ENCODE data around the gene CBFA2T2. TPM values are rescaled to one million over a fixed set of nuclear protein-coding genes. Genes with fewer than 3 reads are reported as not detected.

CBFA2T2 gene
- total RNA-seq, 1 experiment from 2014 or later: 13.1 TPM

- Histone ChIP-seq H3K27me3 (replicated peaks; ENCODE audit: insufficient read depth, low read depth, low read length, poor library complexity) (no peaks in the 10 kb centered on the region), H3K27ac (ENCODE audit: low read depth, low read length, poor library complexity, severe bottlenecking) (no peak overlapping the region), H3K4me3 (ENCODE audit: low read depth, low read length, poor library complexity, severe bottlenecking) (no peak overlapping the region), H3K4me1 (ENCODE audit: insufficient read depth, low read length, poor library complexity, severe bottlenecking) (peaks cover 5% of the 10 kb centered on the region), H3K36me3 (ENCODE audit: insufficient read depth, low read length, poor library complexity, severe bottlenecking) (peaks cover 4% of the 10 kb centered on the region), H3K9me3 (ENCODE audit: low read depth, low read length, poor library complexity, severe bottlenecking) (no peaks in the 10 kb centered on the region)
- ChIA-PET CTCF (no interaction called here), POLR2A (ENCODE audit: low non-redundant PET) (no interaction called here)
- no peak for DNase-seq (ENCODE audit: low spot score)
- TF ChIP-seq EZH2 (IDR thresholded peaks at IDR 0.05; ENCODE audit: borderline replicate concordance, low read depth, low read length, poor library complexity, severe bottlenecking) (no peak), CTCF (conservative IDR thresholded peaks at IDR 0.05; ENCODE audit: low read depth, low read length) (no peak)
- no TSS peak for BruUV-seq (replicated peaks)
- intact Hi-C loops (cut with micrococcal nuclease; ENCODE audit: unreplicated experiment): no loop called here
These were observed 136.3 kb downstream of the CBFA2T2 start for GRCh38 chr20:33626190-33626589.

- POLR2A ChIA-PET (ENCODE audit: low non-redundant PET): no interaction called here
- CTCF ChIA-PET: no interaction called here
These were observed 137.8 kb downstream of the CBFA2T2 start for GRCh38 chr20:33627577-33628216.

GRCh38 chr20:33629533-33629932 lies 139.6 kb downstream of the CBFA2T2 start:
- POLR2A ChIA-PET (ENCODE audit: low non-redundant PET): no interaction called here
- no peaks in the 10 kb centered on the region for H3K4me1 ChIP-seq (ENCODE audit: insufficient read depth, low read length, poor library complexity, severe bottlenecking)
- no peak for TF ChIP-seq EZH2 (IDR thresholded peaks at IDR 0.05; ENCODE audit: borderline replicate concordance, low read depth, low read length, poor library complexity, severe bottlenecking)
- TF ChIP-seq CTCF (conservative IDR thresholded peaks at IDR 0.05; ENCODE audit: low read depth, low read length): no peak
- no peaks in the 10 kb centered on the region for H3K27me3 ChIP-seq (replicated peaks; ENCODE audit: insufficient read depth, low read depth, low read length, poor library complexity)
- H3K9me3 ChIP-seq (ENCODE audit: low read depth, low read length, poor library complexity, severe bottlenecking): no peaks in the 10 kb centered on the region
- no TSS peak for BruUV-seq (replicated peaks)
- no peak overlapping the region for H3K27ac ChIP-seq (ENCODE audit: low read depth, low read length, poor library complexity, severe bottlenecking)
- H3K36me3 ChIP-seq (ENCODE audit: insufficient read depth, low read length, poor library complexity, severe bottlenecking): peaks cover 4% of the 10 kb centered on the region
- CTCF ChIA-PET: no interaction called here
- no peak overlapping the region for H3K4me3 ChIP-seq (ENCODE audit: low read depth, low read length, poor library complexity, severe bottlenecking)
- no peak for DNase-seq (ENCODE audit: low spot score)
- intact Hi-C loops (cut with micrococcal nuclease; ENCODE audit: unreplicated experiment): no loop called here

More at GRCh38 chr20:33627577-33628216, 137.8 kb downstream of the CBFA2T2 start:
- Histone ChIP-seq H3K27me3 (replicated peaks; ENCODE audit: insufficient read depth, low read depth, low read length, poor library complexity) (no peaks in the 10 kb centered on the region), H3K36me3 (ENCODE audit: insufficient read depth, low read length, poor library complexity, severe bottlenecking) (peaks cover 6% of the 10 kb centered on the region), H3K27ac (ENCODE audit: low read depth, low read length, poor library complexity, severe bottlenecking) (no peak overlapping the region), H3K4me3 (ENCODE audit: low read depth, low read length, poor library complexity, severe bottlenecking) (no peak overlapping the region), H3K4me1 (ENCODE audit: insufficient read depth, low read length, poor library complexity, severe bottlenecking) (no peaks in the 10 kb centered on the region), H3K9me3 (ENCODE audit: low read depth, low read length, poor library complexity, severe bottlenecking) (no peaks in the 10 kb centered on the region)
- intact Hi-C loops (cut with micrococcal nuclease; ENCODE audit: unreplicated experiment): no loop called here
- TF ChIP-seq CTCF (conservative IDR thresholded peaks at IDR 0.05; ENCODE audit: low read depth, low read length) (no peak), EZH2 (IDR thresholded peaks at IDR 0.05; ENCODE audit: borderline replicate concordance, low read depth, low read length, poor library complexity, severe bottlenecking) (no peak)
- BruUV-seq (replicated peaks): no TSS peak
- no peak for DNase-seq (ENCODE audit: low spot score)

Measured in A673 (cell line).